Body of pancreas (tissue), 4 donors: Measurements from ENCODE around the gene HMGN3.

ENCODE experiments used
- POLR2A ChIP-seq, 3 donors: fragments of 450-650 bp; IDR thresholded peaks; one replicate each; pipeline ENCODE4 v1.6.1; 2016; ENCODE audit warnings: antibody characterized with exemption in 3 of 3, mild to moderate bottlenecking in 2 of 3
- TF ChIP-seq, protein P1 (sequence below), 7 experiments: fragments of 450-650 bp in 4 of 7; fragments of 200-600 bp in 3 of 7; sonication (generic) in 3 of 7; IDR thresholded peaks; one replicate each; pipeline ENCODE4 v1.5.1; 2016 to 2019; ENCODE audit warnings: antibody characterized with exemption in 7 of 7

DNA sequence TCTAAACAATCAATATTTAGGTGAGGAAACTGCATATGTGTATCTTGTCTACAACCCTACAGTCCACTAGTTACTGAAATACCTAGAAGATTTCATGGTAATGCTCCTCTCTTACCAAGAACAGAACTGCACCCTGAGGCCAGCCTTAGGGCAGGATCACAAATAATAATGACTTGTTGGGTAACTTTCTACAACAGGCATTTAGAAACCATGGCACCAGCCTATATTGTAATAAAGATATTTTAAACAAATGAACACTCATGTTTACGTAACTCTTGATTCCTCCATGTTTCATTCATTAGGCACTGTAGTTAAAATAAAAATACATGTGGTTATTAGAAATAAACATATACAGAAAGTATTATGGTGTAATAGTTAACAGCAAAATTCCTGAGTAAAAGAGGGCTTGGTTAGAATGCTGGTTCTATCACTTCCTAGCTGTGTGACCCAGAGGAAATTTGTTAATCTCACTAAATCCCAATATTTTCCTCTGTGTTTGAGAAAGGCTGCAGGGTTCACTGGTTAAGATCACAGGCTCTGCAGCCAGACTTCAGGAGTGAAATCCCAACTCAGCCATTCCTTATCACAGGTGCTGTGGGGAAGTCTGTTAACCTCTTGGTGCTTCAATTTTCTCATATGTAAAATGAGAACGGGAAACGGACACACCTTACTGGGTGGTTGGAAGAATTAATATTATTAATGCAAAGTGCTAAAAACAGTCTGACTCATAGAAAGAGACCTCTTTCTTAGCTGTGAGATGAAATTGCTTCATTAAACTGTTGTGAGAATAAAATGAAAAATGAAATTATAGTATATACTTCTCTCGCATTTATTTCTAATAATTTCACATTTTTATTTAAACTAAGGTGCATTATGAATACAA lies 8.5 kb downstream of the HMGN3 start:
- TF ChIP-seq, protein P1, sequence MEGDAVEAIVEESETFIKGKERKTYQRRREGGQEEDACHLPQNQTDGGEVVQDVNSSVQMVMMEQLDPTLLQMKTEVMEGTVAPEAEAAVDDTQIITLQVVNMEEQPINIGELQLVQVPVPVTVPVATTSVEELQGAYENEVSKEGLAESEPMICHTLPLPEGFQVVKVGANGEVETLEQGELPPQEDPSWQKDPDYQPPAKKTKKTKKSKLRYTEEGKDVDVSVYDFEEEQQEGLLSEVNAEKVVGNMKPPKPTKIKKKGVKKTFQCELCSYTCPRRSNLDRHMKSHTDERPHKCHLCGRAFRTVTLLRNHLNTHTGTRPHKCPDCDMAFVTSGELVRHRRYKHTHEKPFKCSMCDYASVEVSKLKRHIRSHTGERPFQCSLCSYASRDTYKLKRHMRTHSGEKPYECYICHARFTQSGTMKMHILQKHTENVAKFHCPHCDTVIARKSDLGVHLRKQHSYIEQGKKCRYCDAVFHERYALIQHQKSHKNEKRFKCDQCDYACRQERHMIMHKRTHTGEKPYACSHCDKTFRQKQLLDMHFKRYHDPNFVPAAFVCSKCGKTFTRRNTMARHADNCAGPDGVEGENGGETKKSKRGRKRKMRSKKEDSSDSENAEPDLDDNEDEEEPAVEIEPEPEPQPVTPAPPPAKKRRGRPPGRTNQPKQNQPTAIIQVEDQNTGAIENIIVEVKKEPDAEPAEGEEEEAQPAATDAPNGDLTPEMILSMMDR (IDR thresholded peaks at IDR 0.05): no peak
- TF ChIP-seq POLR2A (IDR thresholded peaks at IDR 0.05): no peak
